HCT116 (cell line): Measurements from ENCODE around the gene SNED1.

Source experiments
- EZH2 ChIP-seq: fragments of 200-600 bp; sonication (generic); IDR thresholded peaks from 2 replicates; pipeline ENCODE4 v1.6.1; 2017; ENCODE audit warnings: antibody characterized with exemption, mixed run types
- EZH2phosphoT487 ChIP-seq: fragments of 200-600 bp; IDR thresholded peaks from 2 replicates; pipeline ENCODE4 v1.6.1; 2018; ENCODE audit warnings: antibody characterized with exemption, borderline replicate concordance
- POLR2A ChIP-seq: IDR thresholded peaks from 2 replicates; pipeline ENCODE4 v1.7.0; 2011; ENCODE audit warnings: borderline replicate concordance; ENCODE audit not compliant: insufficient read depth, insufficient read length; ENCODE audit errors: extremely low read depth
- POLR2AphosphoS5 ChIP-seq: IDR thresholded peaks from 2 replicates; pipeline ENCODE4 v1.6.1; 2011; ENCODE audit warnings: mild to moderate bottlenecking, low read depth, low read length, moderate library complexity
- RAD21 ChIP-seq: IDR thresholded peaks from 2 replicates; pipeline ENCODE4 v1.6.1; 2012; ENCODE audit warnings: low read depth, mild to moderate bottlenecking
- REST ChIP-seq: IDR thresholded peaks from 2 replicates; pipeline ENCODE4 v1.6.1; 2012; ENCODE audit warnings: low read depth
- SP1 ChIP-seq: IDR thresholded peaks from 2 replicates; pipeline ENCODE4 v1.6.1; 2012; ENCODE audit warnings: low read depth
- TF ChIP-seq, protein P1 (sequence below), 3 experiments: fragments of 200-600 bp in 1 of 3; sonication (generic) in 1 of 3; IDR thresholded peaks in 2 of 3; conservative IDR thresholded peaks in 1 of 3; 2 replicates each; pipeline ENCODE4 v1.5.1; 2012 to 2017; ENCODE audit warnings: low read depth in 2 of 3, low read length in 2 of 3, antibody characterized with exemption in 1 of 3, borderline replicate concordance in 1 of 3, control low read depth in 1 of 3, mild to moderate bottlenecking in 1 of 3, mixed read lengths in 1 of 3, mixed run types in 1 of 3, moderate library complexity in 1 of 3; ENCODE audit not compliant: insufficient read depth in 1 of 3

DNA sequence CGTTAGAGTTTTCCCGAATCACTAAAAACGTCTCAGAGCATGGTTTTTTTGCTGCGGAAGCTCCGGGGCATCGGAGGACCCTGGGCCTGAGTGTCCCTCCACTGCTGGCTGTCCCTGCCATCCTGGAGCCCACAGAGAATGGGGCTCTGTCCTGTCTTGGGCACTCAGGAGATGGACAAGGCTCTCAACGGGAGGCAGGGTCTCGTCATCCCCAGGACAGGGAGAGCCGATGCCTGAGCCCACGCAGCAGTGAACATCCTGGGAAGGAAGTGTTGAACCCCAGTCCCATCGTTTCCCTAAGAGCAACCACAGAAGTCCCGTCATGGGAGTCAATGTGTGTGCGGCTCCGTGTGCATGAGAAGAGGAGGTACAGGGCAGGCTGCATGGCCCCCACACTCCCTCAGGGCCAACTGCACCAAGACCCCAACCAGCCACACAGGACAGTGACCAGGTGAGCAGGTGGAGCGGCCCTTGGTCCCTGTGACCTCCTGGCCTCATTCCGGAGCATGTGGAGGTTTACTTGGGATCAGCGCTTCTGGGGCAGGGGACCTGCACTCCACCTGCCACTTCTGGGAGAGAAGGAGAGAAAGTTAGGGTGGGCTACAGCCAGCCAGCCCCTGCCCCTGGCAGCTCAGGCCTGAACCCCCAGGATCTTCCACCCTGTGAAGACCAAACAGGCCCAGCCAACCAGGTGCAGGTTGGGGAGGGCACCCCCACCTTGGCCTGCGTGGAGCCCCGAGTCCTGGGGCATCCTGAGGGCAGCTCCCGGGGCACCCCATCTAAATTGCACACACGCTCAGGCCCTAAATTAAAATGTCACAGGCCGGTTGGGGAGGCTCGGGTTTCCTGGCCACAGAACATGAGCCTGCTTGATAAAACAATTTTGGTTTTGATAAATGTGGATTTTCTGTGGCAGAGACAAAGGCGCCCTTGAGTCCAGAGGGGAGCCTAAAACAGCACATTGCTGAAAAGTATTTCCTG is 3.1 kb upstream of the SNED1 start:
- TF ChIP-seq POLR2A = no peak
- TF ChIP-seq SP1 = no peak
- TF ChIP-seq, protein P1, sequence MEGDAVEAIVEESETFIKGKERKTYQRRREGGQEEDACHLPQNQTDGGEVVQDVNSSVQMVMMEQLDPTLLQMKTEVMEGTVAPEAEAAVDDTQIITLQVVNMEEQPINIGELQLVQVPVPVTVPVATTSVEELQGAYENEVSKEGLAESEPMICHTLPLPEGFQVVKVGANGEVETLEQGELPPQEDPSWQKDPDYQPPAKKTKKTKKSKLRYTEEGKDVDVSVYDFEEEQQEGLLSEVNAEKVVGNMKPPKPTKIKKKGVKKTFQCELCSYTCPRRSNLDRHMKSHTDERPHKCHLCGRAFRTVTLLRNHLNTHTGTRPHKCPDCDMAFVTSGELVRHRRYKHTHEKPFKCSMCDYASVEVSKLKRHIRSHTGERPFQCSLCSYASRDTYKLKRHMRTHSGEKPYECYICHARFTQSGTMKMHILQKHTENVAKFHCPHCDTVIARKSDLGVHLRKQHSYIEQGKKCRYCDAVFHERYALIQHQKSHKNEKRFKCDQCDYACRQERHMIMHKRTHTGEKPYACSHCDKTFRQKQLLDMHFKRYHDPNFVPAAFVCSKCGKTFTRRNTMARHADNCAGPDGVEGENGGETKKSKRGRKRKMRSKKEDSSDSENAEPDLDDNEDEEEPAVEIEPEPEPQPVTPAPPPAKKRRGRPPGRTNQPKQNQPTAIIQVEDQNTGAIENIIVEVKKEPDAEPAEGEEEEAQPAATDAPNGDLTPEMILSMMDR (IDR thresholded peaks at IDR 0.05 in 2 of 3, conservative IDR thresholded peaks at IDR 0.05 in 1 of 3; ENCODE audit: borderline replicate concordance in 1 of 3, insufficient read depth in 1 of 3, low read depth in 2 of 3, low read length in 2 of 3) = no peak
- TF ChIP-seq EZH2 = no peak
- TF ChIP-seq REST = no peak
- no peak for TF ChIP-seq POLR2AphosphoS5
- no peak for TF ChIP-seq EZH2phosphoT487
- TF ChIP-seq RAD21 = no peak
